K562 (cell line): ENCODE measurements around the gene SEC31A. TPM values are rescaled to one million over a fixed set of nuclear protein-coding genes. Genes with fewer than 3 reads are reported as not detected.

Source experiments
- ATAC-seq: fragments of 200-7000 bp; cut with Tn5 transposase; 3 replicates; pipeline ENCODE4 v1.9.1; 2020; ENCODE audit warnings: moderate library complexity
- BruUV-seq: library from RNA; stranded (reverse); fragments of 400-500 nt; replicated peaks from 2 replicates; lab custom pipeline; 2021; lab: Mats Ljungman, UMichigan
- CTCF ChIA-PET: fragments of 300-600 bp; formaldehyde crosslinking; extraction: SDS; loops from one replicate; lab custom pipeline; 2021; ENCODE audit warnings: low intra/inter-chr PET ratio; lab: Yijun Ruan, JAX
- POLR2A ChIA-PET: fragments of 300-600, 350-650 bp; sonication (Branson Sonifier 250); formaldehyde crosslinking; extraction: SDS; loops from one replicate; lab custom pipeline; 2021; ENCODE audit warnings: antibody characterized with exemption, inconsistent platforms; lab: Yijun Ruan, JAX
- DNase-seq, 4 experiments: peaks; one replicate each; pipeline versions ENCODE4 v3.0.0 to v3.0.0-alpha.2; 2011 to 2018; ENCODE audit warnings: low spot score in 3 of 4, mixed read lengths in 3 of 4; ENCODE audit errors: extremely low read depth in 1 of 4
- FAIRE-seq: peaks from 2 replicates; lab custom pipeline; 2011; peaks lifted over from hg19 to GRCh38; lab: Jason Lieb, UNC
- H2AFZ ChIP-seq: 2 replicates; pipeline ENCODE4 v1.6.0; 2011; ENCODE audit warnings: low read depth, low read length, control low read depth, inconsistent platforms
- H3K27ac ChIP-seq: fragments of 200-600 bp; 3 replicates; pipeline ENCODE4 v1.8.0; 2011; ENCODE audit warnings: low read depth, mild to moderate bottlenecking, control low read depth, inconsistent platforms, low read length, moderate library complexity, mixed read lengths; ENCODE audit errors: extremely low read depth
- H3K27me3 ChIP-seq, 2 experiments: fragments of 300-600 bp in 1 of 2; 2 replicates in 1 of 2; 3 replicates in 1 of 2; pipeline versions ENCODE4 v1.6.0 to v1.8.0; 2011; ENCODE audit warnings: inconsistent platforms in 2 of 2, low read length in 2 of 2, mild to moderate bottlenecking in 1 of 2, mixed read lengths in 1 of 2, moderate library complexity in 1 of 2; ENCODE audit not compliant: control insufficient read depth in 2 of 2, insufficient read depth in 2 of 2
- H3K36me3 ChIP-seq: fragments of 300-600 bp; 3 replicates; pipeline ENCODE4 v1.8.0; 2011; ENCODE audit warnings: mild to moderate bottlenecking, low read length, inconsistent platforms; ENCODE audit not compliant: control insufficient read depth, insufficient read depth
- H3K4me1 ChIP-seq, 2 experiments: fragments of 200-600 bp in 1 of 2; replicated peaks in 1 of 2; 2 replicates in 1 of 2; 3 replicates in 1 of 2; pipeline versions ENCODE4 v1.5.1 to v1.8.0; 2011; ENCODE audit warnings: inconsistent platforms in 2 of 2, low read length in 2 of 2, mild to moderate bottlenecking in 1 of 2, mixed read lengths in 1 of 2, moderate library complexity in 1 of 2; ENCODE audit not compliant: control insufficient read depth in 2 of 2, insufficient read depth in 2 of 2
- H3K4me2 ChIP-seq: 2 replicates; pipeline ENCODE4 v1.6.1; 2011; ENCODE audit warnings: low read length, control low read depth, inconsistent platforms, mixed read lengths; ENCODE audit not compliant: insufficient read depth
- H3K4me3 ChIP-seq: fragments of 200-600 bp; sonication (generic), shearing (Covaris generic); 2 replicates; pipeline ENCODE4 v1.5.1; 2016; ENCODE audit warnings: control low read depth, inconsistent platforms
- H3K79me2 ChIP-seq: fragments of 200-600 bp; 3 replicates; pipeline ENCODE4 v1.8.0; 2011; ENCODE audit warnings: low read length, inconsistent platforms; ENCODE audit not compliant: control insufficient read depth, insufficient read depth
- H3K9ac ChIP-seq, 2 experiments: 2 replicates each; pipeline versions ENCODE4 v1.6.0 to v1.6.1; 2011; ENCODE audit warnings: low read depth in 2 of 2, low read length in 2 of 2, control low read depth in 1 of 2, inconsistent platforms in 1 of 2, mild to moderate bottlenecking in 1 of 2, mixed read lengths in 1 of 2; ENCODE audit not compliant: insufficient read depth in 1 of 2
- H3K9me1 ChIP-seq: one replicate; pipeline ENCODE4 v1.6.0; 2011; ENCODE audit warnings: inconsistent platforms, mild to moderate bottlenecking, low read length, moderate library complexity; ENCODE audit not compliant: control insufficient read depth, insufficient read depth
- H3K9me3 ChIP-seq: replicated peaks from 2 replicates; pipeline ENCODE4 v1.5.1; 2011; ENCODE audit warnings: low read depth, low read length, inconsistent platforms; ENCODE audit not compliant: control insufficient read depth, insufficient read depth
- H4K20me1 ChIP-seq: replicated peaks from 2 replicates; pipeline ENCODE4 v1.6.1; 2011; ENCODE audit warnings: low read length, inconsistent platforms, mixed read lengths; ENCODE audit not compliant: control insufficient read depth, insufficient read depth
- CCNT2 ChIP-seq: IDR thresholded peaks from 2 replicates; pipeline ENCODE4 v1.6.1; 2011; ENCODE audit warnings: borderline replicate concordance, low read depth, mild to moderate bottlenecking, moderate library complexity, mixed read lengths, low read length; ENCODE audit not compliant: insufficient read length; ENCODE audit errors: extremely low read depth
- CHD1 ChIP-seq: fragments of 200-600 bp; sonication (generic); IDR thresholded peaks from one replicate; pipeline ENCODE4 v1.6.1; 2012; ENCODE audit warnings: mild to moderate bottlenecking, moderate library complexity, low read length, inconsistent platforms
- ESRRB ChIP-seq: fragments of 250-450 bp; sonication (Bioruptor Pico); IDR thresholded peaks from 2 replicates; pipeline ENCODE4 v1.5.0; 2020; ENCODE audit warnings: mild to moderate bottlenecking, moderate library complexity, borderline replicate concordance
- FOXK1 ChIP-seq: sonication (generic); formaldehyde crosslinking; IDR thresholded peaks from 2 replicates; pipeline ENCODE4 v1.8.0; 2022; ENCODE audit warnings: missing genetic modification reagents, mild to moderate bottlenecking, borderline replicate concordance
- GABPA ChIP-seq: fragments of 200-800 bp; sonication (Bioruptor generic); conservative IDR thresholded peaks from 2 replicates; pipeline ENCODE4 v1.6.1; 2016; ENCODE audit warnings: low read depth, missing genetic modification characterization, missing compliant biosample characterization
- GATA2 ChIP-seq: sonication (generic); formaldehyde crosslinking; IDR thresholded peaks from 2 replicates; pipeline ENCODE4 v1.4.0; 2020; ENCODE audit warnings: mild to moderate bottlenecking, missing genetic modification reagents
- HCFC1 ChIP-seq: IDR thresholded peaks from 2 replicates; pipeline ENCODE4 v1.6.1; 2012; ENCODE audit warnings: low read depth, low read length, improper control_type of control experiment
- HNRNPK ChIP-seq: fragments of 200-400 bp; formaldehyde crosslinking; IDR thresholded peaks from one replicate; pipeline ENCODE4 v1.6.1; 2018; ENCODE audit warnings: mild to moderate bottlenecking, low read depth, low read length; ENCODE audit not compliant: poor library complexity, severe bottlenecking
- KAT2B ChIP-seq: IDR thresholded peaks from one replicate; pipeline ENCODE4 v1.6.1; 2012; ENCODE audit warnings: low read depth, mild to moderate bottlenecking, control low read depth, inconsistent platforms, low read length, moderate library complexity
- NBN ChIP-seq: fragments of 450-650 bp; IDR thresholded peaks from 2 replicates; pipeline ENCODE4 v1.6.1; 2016; ENCODE audit warnings: low read depth, mild to moderate bottlenecking
- RBM34 ChIP-seq: fragments of 200-400 bp; formaldehyde crosslinking; IDR thresholded peaks from 2 replicates; pipeline ENCODE4 v1.6.1; 2018; ENCODE audit warnings: low read length, borderline replicate concordance; ENCODE audit not compliant: insufficient read depth
- SIN3B ChIP-seq: fragments of 450-650 bp; IDR thresholded peaks from 2 replicates; pipeline ENCODE4 v1.6.1; 2017; ENCODE audit warnings: low read depth, mild to moderate bottlenecking, moderate library complexity
- SMAD1 ChIP-seq: fragments of 150-350 bp; IDR thresholded peaks from 2 replicates; pipeline ENCODE4 v1.6.1; 2014; ENCODE audit warnings: low read length, low read depth; ENCODE audit not compliant: partially characterized antibody
- SMAD2 ChIP-seq: fragments of 150-350 bp; IDR thresholded peaks from 2 replicates; pipeline ENCODE4 v1.6.1; 2014; ENCODE audit warnings: low read depth, mild to moderate bottlenecking, low read length
- TCF7L2 ChIP-seq: fragments of 150-350 bp; IDR thresholded peaks from 2 replicates; pipeline ENCODE4 v1.6.1; 2016; ENCODE audit warnings: low read depth, mild to moderate bottlenecking, low read length, moderate library complexity
- USF2 ChIP-seq: sonication (generic); formaldehyde crosslinking; IDR thresholded peaks from 2 replicates; pipeline ENCODE4 v1.5.0; 2020; ENCODE audit warnings: missing genetic modification reagents
- in situ Hi-C: fragments of 300-500 bp; cut with MboI; formaldehyde crosslinking; loops from 4 replicates; pipeline ENCODE4 v1.15.0; 2018; ENCODE audit warnings: inconsistent platforms, mixed read lengths
- intact Hi-C: fragments of 100-400 bp; cut with micrococcal nuclease; formaldehyde crosslinking; loops from 2 replicates; pipeline ENCODE4 v1.14.2; 2022
- polyA plus RNA-seq, 8 experiments: library from polyadenylated mRNA; depleted of rRNA in 4 of 8; stranded (reverse) in 5 of 8; unstranded in 3 of 8; fragments of >200 nt; fragmentation: Nextera tagmentation in 2 of 8; fragmentation: Illumina TruSeq in 1 of 8; extraction: Ambion mirVana in 2 of 8; extraction: Trizol in 1 of 8; gene quantifications; 2 replicates each; pipeline versions ENCODE4 v1.2.1 to v1.2.3, GENCODE V29; 2011 to 2014; ENCODE audit warnings: inconsistent platforms in 1 of 8, missing spikeins in 1 of 8
- total RNA-seq, 7 experiments: library from RNA; depleted of rRNA in 6 of 7; stranded (reverse); fragments of >200 nt in 6 of 7; fragmentation: Illumina TruSeq in 2 of 7; extraction: Trizol in 2 of 7; gene quantifications; 2 replicates each; pipeline versions ENCODE4 v1.2.1 to v1.2.3, GENCODE V29; 2011 to 2021; ENCODE audit warnings: low replicate concordance in 1 of 7

The SEC31A gene
- total and polyA plus RNA-seq, 9 of the 15 experiments (the other 6 are each of a cell fraction or from before 2014, with no cell fraction given) = 78.9 to 241 (median 173) TPM

GRCh38 chr4:82864336-82864979 is 26.5 kb downstream of the SEC31A start (continued):
- TF ChIP-seq TCF7L2 = no peak
- TF ChIP-seq, all 486 proteins: peak for 0

- H3K27me3 ChIP-seq = no peaks in the 10 kb centered on the region
- ChIA-PET POLR2A (interaction anchor here (1.1 kb wide), 1 partner anchor 24 kb away, joined by 4 read pairs; no protein-coding TSS in a partner anchor), CTCF (no interaction called here)
- in situ Hi-C loops (no loop called here), intact Hi-C loops (no loop called here)
- no peak overlapping the region for H3K9ac ChIP-seq
- no peak overlapping the region for H3K4me2 ChIP-seq
- TF ChIP-seq SMAD1 = no peak
- no peak for TF ChIP-seq SIN3B
- no peak for TF ChIP-seq GATA2 (CRISPR knock-in tag)
- no peak for TF ChIP-seq NBN
- no peak for TF ChIP-seq SMAD2
- no peak for TF ChIP-seq CHD1
- TF ChIP-seq RBM34 = no peak
- TF ChIP-seq KAT2B = no peak
- TF ChIP-seq ESRRB = no peak
- TF ChIP-seq HCFC1 = no peak
- TF ChIP-seq HNRNPK = no peak
- TF ChIP-seq USF2 (CRISPR knock-in tag) = no peak
- TF ChIP-seq CCNT2 = no peak
- no peak for TF ChIP-seq GABPA
- TF ChIP-seq FOXK1 (CRISPR knock-in tag) = no peak
- H3K79me2 ChIP-seq = no peaks in the 10 kb centered on the region
- no peak overlapping the region for H3K4me3 ChIP-seq
- BruUV-seq = no TSS peak
- H3K9me1 ChIP-seq = no peaks in the 10 kb centered on the region
- H3K27ac ChIP-seq = no peak overlapping the region
- H2AFZ ChIP-seq = no peak overlapping the region
- H3K36me3 ChIP-seq = peaks cover 70% of the 10 kb centered on the region
- FAIRE-seq (no peak), DNase-seq (no peak), ATAC-seq (no peak)
- no peaks in the 10 kb centered on the region for H3K4me1 ChIP-seq
- peaks cover 4% of the 10 kb centered on the region; the same call in 1 of the 2 replicates for H4K20me1 ChIP-seq
- H3K9me3 ChIP-seq = no peaks in the 10 kb centered on the region
Measured at GRCh38 chr4:82861529-82861928, 29.4 kb downstream of the SEC31A start.
